ENCODE results near the gene FOXL3.

FOXL3 gene

DNA sequence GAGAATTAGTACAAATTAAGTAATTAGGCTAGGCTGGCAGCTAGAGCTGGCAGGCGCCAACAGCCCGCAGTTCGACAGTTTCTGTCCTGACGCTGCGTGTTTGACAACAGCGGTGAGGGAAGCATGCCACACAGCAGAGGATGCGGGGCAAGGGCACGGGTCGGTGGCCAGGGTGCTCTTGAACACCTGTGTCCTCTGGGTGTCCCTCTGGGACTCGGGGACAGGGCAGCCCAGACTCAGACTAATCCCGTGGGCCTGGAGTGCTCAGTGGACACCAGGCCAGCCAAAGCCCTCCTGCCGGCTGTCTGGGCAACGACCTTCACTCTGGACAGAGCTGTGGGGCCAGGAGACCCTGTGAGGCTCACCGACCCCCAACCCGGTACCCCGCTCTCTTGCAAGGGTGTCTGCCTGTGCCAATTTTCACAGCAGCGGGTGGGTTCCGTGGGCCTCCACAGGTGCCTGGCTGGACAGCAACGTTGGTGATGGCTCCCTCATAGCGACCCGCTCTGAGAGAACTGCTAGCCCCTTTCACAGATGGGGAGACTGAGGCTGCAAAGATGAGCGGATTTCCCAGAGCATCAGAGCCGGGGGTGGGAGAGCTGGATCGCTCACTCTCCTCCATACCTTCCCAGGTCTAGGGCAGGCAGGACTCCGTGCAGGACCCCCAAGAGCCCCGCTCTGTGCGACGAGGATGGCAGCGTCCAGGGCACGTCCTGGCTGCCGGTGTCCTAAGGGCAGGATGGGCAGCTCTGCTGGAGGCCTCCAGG lies 48.5 kb downstream of the FOXL3 start:
- DNase-seq (ENCODE audit: low spot score), result no peak

DNA sequence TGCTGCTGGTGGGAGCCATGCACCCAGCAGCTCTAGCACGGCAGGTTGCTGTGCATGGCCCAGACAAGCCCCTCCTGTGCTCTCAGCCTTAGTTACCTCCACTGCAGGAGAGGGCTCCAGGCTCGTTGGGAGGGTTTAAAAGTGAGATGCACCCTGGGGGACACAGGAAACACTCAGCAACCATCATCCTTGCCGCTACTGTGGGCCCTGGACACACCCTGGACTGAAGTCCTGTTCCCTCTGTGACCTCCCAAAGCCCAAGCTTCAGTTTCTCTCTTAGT lies 49.0 kb downstream of the FOXL3 start:
- no peak for DNase-seq (ENCODE audit: low spot score)

DNA sequence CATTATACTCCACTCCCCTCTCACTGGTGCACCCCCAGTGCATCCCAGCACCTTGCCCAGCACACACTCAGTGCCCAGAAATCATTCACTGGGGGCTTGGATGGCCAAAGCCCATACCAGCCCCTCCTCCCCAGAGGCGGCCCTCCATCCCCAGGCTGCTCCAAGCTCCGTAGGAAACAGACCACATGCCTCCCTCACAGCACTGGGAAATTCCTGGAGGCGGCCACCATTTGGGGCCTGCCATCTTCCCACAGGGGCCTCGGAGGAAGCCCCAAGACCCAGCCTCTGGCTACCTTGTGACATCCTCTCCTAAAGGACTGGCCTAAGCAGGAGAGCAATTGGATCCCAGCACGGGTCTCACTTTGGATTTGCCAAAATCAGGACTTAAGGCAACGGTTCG lies 49.7 kb downstream of the FOXL3 start:
- no peak for DNase-seq (ENCODE audit: low spot score)

DNA sequence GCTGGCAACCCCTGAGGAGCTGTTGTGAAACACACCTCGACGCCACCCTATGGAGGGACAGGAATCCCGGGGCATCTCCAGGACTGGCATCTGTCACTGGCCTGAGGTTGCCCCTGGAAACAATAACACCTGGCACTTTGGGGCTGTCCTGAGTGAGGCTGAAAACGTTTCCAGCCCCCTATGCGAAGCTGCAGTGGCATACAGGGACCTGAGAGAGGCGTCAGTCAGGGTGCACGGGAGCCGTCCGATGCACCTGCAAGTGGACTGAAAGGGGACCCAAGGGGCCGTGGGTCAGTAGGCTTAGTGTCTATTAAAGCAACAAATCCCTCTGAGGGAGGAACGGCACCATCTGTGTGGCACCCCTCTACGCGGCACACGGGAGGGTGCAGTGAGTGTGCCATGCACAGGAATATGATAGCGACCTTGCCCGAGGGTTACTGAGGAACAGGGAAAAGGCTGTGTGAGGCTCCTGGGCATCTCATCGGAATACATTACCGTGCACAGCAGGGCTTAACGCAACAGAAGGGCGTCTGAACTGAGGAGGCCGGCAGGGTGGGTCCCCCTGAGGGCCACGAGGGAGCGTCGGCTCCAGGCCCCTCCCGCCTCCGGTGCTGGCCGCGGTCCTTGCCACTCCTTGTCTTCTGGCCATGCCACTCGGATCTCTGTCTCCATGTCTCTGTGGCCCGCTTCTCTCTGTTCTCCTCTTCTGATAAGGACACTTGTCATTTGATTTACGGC lies 50.4 kb downstream of the FOXL3 start:
- DNase-seq (ENCODE audit: low spot score), result no peak
